H1 (cell line): ENCODE results near the gene OR5B21. TPM values are rescaled to one million over a fixed set of nuclear protein-coding genes. Genes with fewer than 3 reads are reported as not detected.
A peak's percentile ranks its signal among the peaks of the same experiment; 100 is the strongest.

Source experiments
- CTCF ChIA-PET: fragments of 300-600 bp; sonication (Branson Sonifier 250); formaldehyde crosslinking; loops from one replicate; lab custom pipeline; 2021; ENCODE audit not compliant: partially characterized antibody; lab: Charles Lee
- POLR2A ChIA-PET: fragments of 300-600 bp; sonication (Branson Sonifier 250); formaldehyde crosslinking; loops from one replicate; lab custom pipeline; 2021; ENCODE audit warnings: inconsistent platforms; ENCODE audit not compliant: partially characterized antibody; lab: Charles Lee
- DNase-seq, 2 experiments: peaks; one replicate each; pipeline versions ENCODE4 v3.0.0 to v3.0.0-alpha.2; 2010 to 2022; ENCODE audit warnings: low spot score in 2 of 2, low read depth in 1 of 2, mixed read lengths in 1 of 2
- FAIRE-seq: peaks from 2 replicates; lab custom pipeline; 2011; peaks lifted over from hg19 to GRCh38; lab: Jason Lieb, UNC
- H2AFZ ChIP-seq: 2 replicates; pipeline ENCODE4 v1.8.1; 2012; ENCODE audit warnings: low read length, inconsistent platforms
- H2AK5ac ChIP-seq: 2 replicates; pipeline ENCODE4 v1.6.1; 2013; ENCODE audit warnings: low read depth, low read length
- H2BK120ac ChIP-seq: replicated peaks from 2 replicates; pipeline ENCODE3; 2013; ENCODE audit warnings: low read depth, low read length, inconsistent platforms
- H2BK12ac ChIP-seq: 2 replicates; pipeline ENCODE4 v1.6.1; 2013; ENCODE audit warnings: low read depth, low read length
- H2BK15ac ChIP-seq: 2 replicates; pipeline ENCODE4 v1.6.1; 2013; ENCODE audit warnings: low read length
- H2BK20ac ChIP-seq: 2 replicates; pipeline ENCODE4 v1.6.1; 2013; ENCODE audit warnings: low read length
- H2BK5ac ChIP-seq: 2 replicates; pipeline ENCODE4 v1.6.1; 2013; ENCODE audit warnings: low read depth, low read length
- H3K14ac ChIP-seq: 2 replicates; pipeline ENCODE4 v1.6.1; 2013; ENCODE audit warnings: inconsistent platforms; ENCODE audit not compliant: insufficient read length
- H3K18ac ChIP-seq: 2 replicates; pipeline ENCODE4 v1.6.1; 2013; ENCODE audit warnings: low read length; ENCODE audit errors: extremely low read depth
- H3K23ac ChIP-seq: 2 replicates; pipeline ENCODE4 v1.6.1; 2013; ENCODE audit warnings: inconsistent platforms; ENCODE audit not compliant: insufficient read length
- H3K23me2 ChIP-seq: 2 replicates; pipeline ENCODE4 v1.6.1; 2013; ENCODE audit warnings: low read depth, low read length
- H3K27ac ChIP-seq: 2 replicates; pipeline ENCODE4 v1.6.1; 2011; ENCODE audit warnings: low read depth, low read length, inconsistent platforms
- H3K27me3 ChIP-seq, 4 experiments: replicated peaks in 1 of 4; 1 replicate in 1 of 4; 2 replicates in 3 of 4; pipeline versions ENCODE4 v1.6.1 to v1.8.1; 2011 to 2013; ENCODE audit warnings: low read length in 3 of 4, mild to moderate bottlenecking in 3 of 4, inconsistent platforms in 2 of 4, mixed read lengths in 2 of 4, moderate library complexity in 1 of 4; ENCODE audit not compliant: control insufficient read depth in 3 of 4, insufficient read depth in 3 of 4; ENCODE audit errors: extremely low read depth in 1 of 4
- H3K36me3 ChIP-seq, 4 experiments: 2 replicates each; pipeline versions ENCODE4 v1.6.1 to v1.8.1; 2011 to 2013; ENCODE audit warnings: mild to moderate bottlenecking in 4 of 4, low read length in 3 of 4, moderate library complexity in 2 of 4, control low read depth in 1 of 4, inconsistent platforms in 1 of 4; ENCODE audit not compliant: insufficient read depth in 4 of 4, control insufficient read depth in 2 of 4
- H3K4ac ChIP-seq: replicated peaks from 2 replicates; pipeline ENCODE3; 2013; ENCODE audit warnings: low read length, low read depth, mixed read lengths, inconsistent platforms; ENCODE audit not compliant: insufficient read length
- H3K4me1 ChIP-seq, 4 experiments: replicated peaks in 1 of 4; 1 replicate in 1 of 4; 2 replicates in 3 of 4; pipeline versions ENCODE4 v1.6.1 to v1.8.1; 2011 to 2013; ENCODE audit warnings: low read length in 3 of 4, inconsistent platforms in 2 of 4, mixed read lengths in 1 of 4; ENCODE audit not compliant: insufficient read depth in 4 of 4, control insufficient read depth in 3 of 4
- H3K4me2 ChIP-seq, 2 experiments: 2 replicates each; pipeline versions ENCODE4 v1.6.1 to v1.8.1; 2011 to 2013; ENCODE audit warnings: low read depth in 2 of 2, low read length in 2 of 2, control low read depth in 1 of 2, inconsistent platforms in 1 of 2, mild to moderate bottlenecking in 1 of 2; ENCODE audit not compliant: insufficient read depth in 1 of 2
- H3K4me3 ChIP-seq, 4 experiments: fragments of 200-600, 300-600 bp in 1 of 4; sonication (generic), shearing (Covaris generic), sonication (Bioruptor Twin) in 1 of 4; 2 replicates each; pipeline versions ENCODE4 v1.5.1 to v1.8.1; 2011 to 2016; ENCODE audit warnings: low read length in 4 of 4, low read depth in 3 of 4, control low read depth in 2 of 4, inconsistent platforms in 2 of 4, mild to moderate bottlenecking in 2 of 4, mixed read lengths in 1 of 4, moderate library complexity in 1 of 4; ENCODE audit not compliant: insufficient read depth in 2 of 4; ENCODE audit errors: extremely low read depth in 1 of 4
- H3K56ac ChIP-seq: replicated peaks from 2 replicates; pipeline ENCODE3; 2013; ENCODE audit warnings: low read depth, mild to moderate bottlenecking, mixed read lengths, low read length, inconsistent platforms; ENCODE audit not compliant: insufficient read length
- H3K79me1 ChIP-seq: 2 replicates; pipeline ENCODE4 v1.6.1; 2013; ENCODE audit warnings: low read depth, low read length, control low read depth
- H3K79me2 ChIP-seq, 2 experiments: 2 replicates each; pipeline versions ENCODE4 v1.6.1 to v1.8.1; 2012 to 2013; ENCODE audit warnings: low read length in 2 of 2, mild to moderate bottlenecking in 2 of 2, inconsistent platforms in 1 of 2; ENCODE audit not compliant: insufficient read depth in 2 of 2, control insufficient read depth in 1 of 2
- H3K9ac ChIP-seq, 4 experiments: replicated peaks in 1 of 4; 1 replicate in 1 of 4; 2 replicates in 3 of 4; pipeline versions ENCODE4 v1.6.1 to v1.8.1; 2011 to 2013; ENCODE audit warnings: low read depth in 3 of 4, low read length in 3 of 4, control low read depth in 2 of 4, mild to moderate bottlenecking in 2 of 4, moderate library complexity in 2 of 4, inconsistent platforms in 1 of 4; ENCODE audit errors: extremely low read depth in 1 of 4
- H3K9me3 ChIP-seq, 2 experiments: 2 replicates each; pipeline versions ENCODE4 v1.6.1 to v1.8.1; 2012 to 2013; ENCODE audit warnings: mild to moderate bottlenecking in 2 of 2, moderate library complexity in 2 of 2, control low read depth in 1 of 2, inconsistent platforms in 1 of 2, low read depth in 1 of 2, low read length in 1 of 2, mixed read lengths in 1 of 2; ENCODE audit not compliant: insufficient read depth in 2 of 2
- H4K20me1 ChIP-seq, 2 experiments: replicated peaks in 1 of 2; 2 replicates each; pipeline versions ENCODE3 to v1.8.1; 2011 to 2013; ENCODE audit warnings: inconsistent platforms in 2 of 2, low read length in 2 of 2, mild to moderate bottlenecking in 1 of 2; ENCODE audit not compliant: insufficient read depth in 2 of 2, control insufficient read depth in 1 of 2
- H4K5ac ChIP-seq: 2 replicates; pipeline ENCODE4 v1.6.1; 2013; ENCODE audit warnings: low read length, low read depth, mixed read lengths, inconsistent platforms; ENCODE audit not compliant: insufficient read length
- H4K8ac ChIP-seq: 2 replicates; pipeline ENCODE4 v1.8.0; 2013; ENCODE audit warnings: mild to moderate bottlenecking, moderate library complexity, low read length, inconsistent platforms; ENCODE audit not compliant: insufficient read depth; ENCODE audit errors: extremely low read depth
- H4K91ac ChIP-seq: replicated peaks from 2 replicates; pipeline ENCODE3; 2013; ENCODE audit warnings: low read length, mixed read lengths, inconsistent platforms; ENCODE audit not compliant: insufficient read length
- ATF3 ChIP-seq: IDR thresholded peaks from 2 replicates; pipeline ENCODE4 v1.6.1; 2011; ENCODE audit warnings: low read depth, mild to moderate bottlenecking, low read length; ENCODE audit not compliant: insufficient read depth
- CBX5 ChIP-seq: fragments of 300-800, 300-1000 bp; sonication (generic); IDR thresholded peaks from 2 replicates; pipeline ENCODE4 v1.7.1; 2016; ENCODE audit warnings: antibody characterized with exemption, low read length, low read depth
- EP300 ChIP-seq, 2 experiments: IDR thresholded peaks; 1 replicate in 1 of 2; 2 replicates in 1 of 2; pipeline ENCODE4 v1.6.1; 2011 to 2012; ENCODE audit warnings: low read depth in 2 of 2, low read length in 2 of 2, mild to moderate bottlenecking in 2 of 2, borderline replicate concordance in 1 of 2, inconsistent platforms in 1 of 2, moderate library complexity in 1 of 2
- HDAC2 ChIP-seq, 2 experiments: fragments of 300-600 bp in 1 of 2; sonication (generic) in 1 of 2; IDR thresholded peaks; 2 replicates each; pipeline ENCODE4 v1.6.1; 2011 to 2012; ENCODE audit warnings: low read depth in 2 of 2, low read length in 2 of 2, mild to moderate bottlenecking in 2 of 2, moderate library complexity in 2 of 2, borderline replicate concordance in 1 of 2, inconsistent platforms in 1 of 2
- NRF1 ChIP-seq: IDR thresholded peaks from 2 replicates; pipeline ENCODE4 v1.6.1; 2011; ENCODE audit warnings: mild to moderate bottlenecking, low read depth, low read length, improper control_type of control experiment
- RFX5 ChIP-seq: IDR thresholded peaks from 2 replicates; pipeline ENCODE4 v1.6.1; 2011; ENCODE audit warnings: low read depth, low read length, improper control_type of control experiment, borderline replicate concordance
- SIN3A ChIP-seq, 2 experiments: IDR thresholded peaks in 1 of 2; conservative IDR thresholded peaks in 1 of 2; 2 replicates each; pipeline ENCODE4 v1.6.1; 2011 to 2012; ENCODE audit warnings: low read length in 2 of 2, improper control_type of control experiment in 1 of 2, low read depth in 1 of 2, mild to moderate bottlenecking in 1 of 2
- SIX5 ChIP-seq: IDR thresholded peaks from 2 replicates; pipeline ENCODE4 v1.6.1; 2011; ENCODE audit warnings: mild to moderate bottlenecking, low read depth, low read length
- SP1 ChIP-seq: IDR thresholded peaks from 2 replicates; pipeline ENCODE4 v1.6.1; 2011; ENCODE audit warnings: low read depth, low read length
- SP4 ChIP-seq: IDR thresholded peaks from 2 replicates; pipeline ENCODE4 v1.6.1; 2012; ENCODE audit warnings: low read length, inconsistent platforms
- ZNF274 ChIP-seq: IDR thresholded peaks from 2 replicates; pipeline ENCODE4 v1.7.0; 2012; ENCODE audit warnings: low read length, borderline replicate concordance; ENCODE audit errors: extremely low read depth
- whole genome bisulfite sequencing, 2 experiments: shearing (Covaris generic) in 1 of 2; methylation state at CpG; one replicate each; pipeline versions ENCODE4 v1.1.6 to v1.1.7; 2013 to 2015; ENCODE audit warnings: low lambda C conversion rate in 2 of 2, mixed read lengths in 2 of 2, inconsistent platforms in 1 of 2, low coverage in 1 of 2, missing lambda C conversion rate in 1 of 2; ENCODE audit not compliant: insufficient replicate concordance in 2 of 2, insufficient coverage in 1 of 2, insufficient read length in 1 of 2; ENCODE audit errors: extremely low coverage in 1 of 2, missing lambda C conversion rate in 1 of 2; 5-methylcytosine and 5-hydroxymethylcytosine counted together
- polyA plus RNA-seq, 7 experiments: library from polyadenylated mRNA; depleted of rRNA in 3 of 7; stranded (reverse) in 5 of 7; unstranded in 2 of 7; fragments of >200 nt in 5 of 7; fragments of 200-250 nt in 2 of 7; gene quantifications; 1 replicate in 5 of 7; 2 replicates in 1 of 7; 4 replicates in 1 of 7; pipeline versions ENCODE4 v1.2.1 to v1.2.3, GENCODE V29; 2011 to 2013; ENCODE audit warnings: missing spikeins in 2 of 7, mixed read lengths in 2 of 7
- total RNA-seq: library from RNA; stranded (reverse); fragmentation: NEBNext Ultra II Directional; extraction: Animal tissue kit (Norgen Biotek cat#: 25700); gene quantifications from 2 replicates; pipeline ENCODE4 v1.2.1, GENCODE V29; 2021

The OR5B21 gene
- total and polyA plus RNA-seq, 2 of the 8 experiments (the other 6 are each of a cell fraction or from before 2014, with no cell fraction given), result not detected

DNA sequence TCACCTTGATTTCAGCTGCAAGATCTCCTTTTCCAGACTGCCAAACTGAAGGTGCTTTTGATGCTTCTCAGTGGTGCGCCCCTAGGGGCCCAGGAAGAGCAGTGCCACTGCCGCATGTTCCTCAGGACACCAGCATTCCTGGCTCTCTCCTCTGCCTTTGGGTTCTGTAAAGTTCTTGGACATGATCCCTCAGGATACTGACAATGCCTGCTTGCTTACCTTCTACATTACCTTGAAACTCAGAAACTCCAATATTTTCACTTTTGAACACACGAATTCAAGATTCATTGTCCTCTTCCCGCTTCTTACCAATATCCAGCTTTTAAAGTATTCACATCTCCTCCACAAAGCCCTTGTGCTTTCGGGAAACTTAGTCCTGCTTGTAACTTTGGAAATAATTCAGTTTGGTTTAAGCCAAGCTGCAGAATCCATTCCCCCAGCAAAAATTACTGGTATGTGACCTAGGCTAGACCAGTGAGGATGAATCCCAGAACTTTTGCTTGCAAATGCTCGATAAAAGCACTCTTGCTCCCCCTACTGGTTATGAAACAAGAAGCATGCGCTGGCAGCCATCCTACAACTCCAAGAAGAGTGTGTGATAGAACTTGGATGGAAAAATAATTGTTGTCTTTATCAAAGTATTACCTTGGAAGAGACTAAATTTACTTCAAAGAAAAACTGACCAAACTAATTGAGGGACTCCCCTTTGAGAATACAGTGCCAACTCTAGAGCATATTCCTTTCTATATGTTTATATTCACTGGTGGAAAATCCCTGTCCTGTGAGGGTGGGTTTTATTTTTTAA lies 16.5 kb upstream of the OR5B21 start:
- H3K4me1 ChIP-seq, result peaks cover 0 to 3% (median 0%) of the 10 kb centered on the region in 4 experiments; a peak in 2 of 7 replicates
- no peak overlapping the region for H3K4ac ChIP-seq
- WGBS, 2 experiments, result 17% methylated on average over 7 of the region's 7 CpGs; no CpG with 5 or more reads in 1 of the 2 experiments
- no peaks in the 10 kb centered on the region for H3K27me3 ChIP-seq
- no peak overlapping the region for H3K23ac ChIP-seq
- FAIRE-seq (peak; percentile 93), DNase-seq (peak in 1 of 2 experiments; percentile 76)
- H3K79me1 ChIP-seq, result no peaks in the 10 kb centered on the region
- no peak overlapping the region for H3K56ac ChIP-seq
- no peak overlapping the region for H4K91ac ChIP-seq
- no peak overlapping the region for H3K18ac ChIP-seq
- H2AFZ ChIP-seq, result peak overlapping the region; percentile 94
- H3K23me2 ChIP-seq, result no peaks in the 10 kb centered on the region
- no peak overlapping the region for H2BK20ac ChIP-seq
- no peaks in the 10 kb centered on the region for H3K79me2 ChIP-seq
- H4K20me1 ChIP-seq, result no peaks in the 10 kb centered on the region
- H4K5ac ChIP-seq, result no peak overlapping the region
- ChIA-PET CTCF (interaction anchor here (0.7 to 3.2 kb wide), 49 partner anchors 9 to 1145 kb away, joined by 3 to 27 read pairs (median 3); partner anchors contain the start of gene OR5B21), POLR2A (interaction anchor here (0.9 to 1.4 kb wide), 3 partner anchors 54 to 796 kb away, joined by 3 read pairs; no protein-coding TSS in a partner anchor)
- H2BK120ac ChIP-seq, result no peak overlapping the region
- H3K9me3 ChIP-seq, result no peaks in the 10 kb centered on the region
- H2BK15ac ChIP-seq, result no peak overlapping the region
- H2BK5ac ChIP-seq, result no peak overlapping the region
- no peak overlapping the region for H2BK12ac ChIP-seq
- no peaks in the 10 kb centered on the region for H3K36me3 ChIP-seq
- H3K27ac ChIP-seq, result no peak overlapping the region
- H3K4me3 ChIP-seq, result peak overlapping the region in 1 of 4 experiments; percentile 45; a peak in 2 of 8 replicates
- H3K14ac ChIP-seq, result no peak overlapping the region
- H3K9ac ChIP-seq, result no peak overlapping the region
- no peak overlapping the region for H2AK5ac ChIP-seq
- peak overlapping the region; percentile 39 to 59; a peak in 2 of 4 replicates for H3K4me2 ChIP-seq
- no peak overlapping the region for H4K8ac ChIP-seq
- TF ChIP-seq ATF3, result no peak
- no peak for TF ChIP-seq NRF1
- no peak for TF ChIP-seq SIN3A (conservative IDR thresholded peaks at IDR 0.05 in 1 of 2, IDR thresholded peaks at IDR 0.05 in 1 of 2; ENCODE audit: low read depth in 1 of 2, low read length in 2 of 2)
- no peak for TF ChIP-seq EP300 (IDR thresholded peaks at IDR 0.05; ENCODE audit: borderline replicate concordance in 1 of 2, low read depth in 2 of 2, low read length in 2 of 2)
- TF ChIP-seq CBX5, result no peak
- TF ChIP-seq SIX5, result no peak
- no peak for TF ChIP-seq SP1
- TF ChIP-seq ZNF274, result no peak
- no peak for TF ChIP-seq SP4
- TF ChIP-seq RFX5, result no peak
- no peak for TF ChIP-seq HDAC2 (IDR thresholded peaks at IDR 0.05; ENCODE audit: borderline replicate concordance in 1 of 2, low read depth in 2 of 2, low read length in 2 of 2)
